Measurements from ENCODE around the gene PLA2G2C.

Gene PLA2G2C

GRCh38 chr1:20160034-20160433, 26.3 kb downstream of the PLA2G2C start:
- CTCF ChIA-PET: no interaction called here
- Histone ChIP-seq H3K9me3 (ENCODE audit: control extremely low read depth in 1 of 5, control insufficient read depth in 4 of 5, insufficient read depth in 2 of 5, low read depth in 1 of 5, low read length in 4 of 5) (peaks cover 2 to 59% (median 39%) of the 10 kb centered on the region in 5 experiments), H3K27ac (ENCODE audit: insufficient read depth in 1 of 2, low read depth in 1 of 2, low read length in 2 of 2, poor library complexity in 1 of 2, severe bottlenecking in 2 of 2) (no peak overlapping the region), H3K27me3 (replicated peaks in 2 of 5; ENCODE audit: control insufficient read depth in 4 of 5, insufficient read depth in 5 of 5, low read length in 4 of 5) (peaks cover 0 to 4% (median 0%) of the 10 kb centered on the region in 5 experiments), H3K4me1 (ENCODE audit: control extremely low read depth in 1 of 4, control insufficient read depth in 4 of 4, insufficient read depth in 4 of 4, low read length in 3 of 4) (no peaks in the 10 kb centered on the region), H3K36me3 (ENCODE audit: control insufficient read depth in 4 of 4, insufficient read depth in 4 of 4, low read length in 3 of 4) (no peaks in the 10 kb centered on the region), H3K4me3 (ENCODE audit: control insufficient read depth in 1 of 7, extremely low read depth in 1 of 7, insufficient read depth in 4 of 7, low read depth in 2 of 7, low read length in 6 of 7) (no peak overlapping the region)
- peak in 2 of 3 donors; percentile 37 to 44 for DNase-seq
- POLR2A ChIA-PET: no interaction called here
- WGBS (ENCODE audit: insufficient coverage): no CpG with 5 or more reads among the region's 1 CpG

GRCh38 chr1:20158358-20159070, 27.8 kb downstream of the PLA2G2C start:
- Histone ChIP-seq H3K27me3 (replicated peaks in 2 of 5; ENCODE audit: control insufficient read depth in 4 of 5, insufficient read depth in 5 of 5, low read length in 4 of 5) (peaks cover 0 to 3% (median 0%) of the 10 kb centered on the region in 5 experiments), H3K4me3 (ENCODE audit: control insufficient read depth in 1 of 7, extremely low read depth in 1 of 7, insufficient read depth in 4 of 7, low read depth in 2 of 7, low read length in 6 of 7) (no peak overlapping the region), H3K9me3 (ENCODE audit: control extremely low read depth in 1 of 5, control insufficient read depth in 4 of 5, insufficient read depth in 2 of 5, low read depth in 1 of 5, low read length in 4 of 5) (peaks cover 2 to 50% (median 34%) of the 10 kb centered on the region in 5 experiments), H3K27ac (ENCODE audit: insufficient read depth in 1 of 2, low read depth in 1 of 2, low read length in 2 of 2, poor library complexity in 1 of 2, severe bottlenecking in 2 of 2) (no peak overlapping the region), H3K36me3 (ENCODE audit: control insufficient read depth in 4 of 4, insufficient read depth in 4 of 4, low read length in 3 of 4) (no peaks in the 10 kb centered on the region), H3K4me1 (ENCODE audit: control extremely low read depth in 1 of 4, control insufficient read depth in 4 of 4, insufficient read depth in 4 of 4, low read length in 3 of 4) (peaks cover 0 to 8% (median 0%) of the 10 kb centered on the region in 4 experiments)
- DNase-seq: no peak
- ChIA-PET POLR2A (no interaction called here), CTCF (interaction anchor here (1.0 kb wide), 2 partner anchors 10 to 57 kb away, joined by 3 read pairs; no protein-coding TSS in a partner anchor)
- WGBS (ENCODE audit: insufficient coverage): 95% methylated on average over 3 of the region's 7 CpGs

GRCh38 chr1:20154301-20154831, 32.0 kb downstream of the PLA2G2C start:
- Histone ChIP-seq H3K4me1 (ENCODE audit: control extremely low read depth in 1 of 4, control insufficient read depth in 4 of 4, insufficient read depth in 4 of 4, low read length in 3 of 4) (peaks cover 0 to 24% (median 13%) of the 10 kb centered on the region in 4 experiments), H3K36me3 (ENCODE audit: control insufficient read depth in 4 of 4, insufficient read depth in 4 of 4, low read length in 3 of 4) (no peaks in the 10 kb centered on the region), H3K9me3 (ENCODE audit: control extremely low read depth in 1 of 5, control insufficient read depth in 4 of 5, insufficient read depth in 2 of 5, low read depth in 1 of 5, low read length in 4 of 5) (peaks cover 0 to 20% (median 10%) of the 10 kb centered on the region in 5 experiments), H3K27ac (ENCODE audit: insufficient read depth in 1 of 2, low read depth in 1 of 2, low read length in 2 of 2, poor library complexity in 1 of 2, severe bottlenecking in 2 of 2) (no peak overlapping the region), H3K27me3 (replicated peaks in 2 of 5; ENCODE audit: control insufficient read depth in 4 of 5, insufficient read depth in 5 of 5, low read length in 4 of 5) (peaks cover 0 to 7% (median 0%) of the 10 kb centered on the region in 5 experiments), H3K4me3 (ENCODE audit: control insufficient read depth in 1 of 7, extremely low read depth in 1 of 7, insufficient read depth in 4 of 7, low read depth in 2 of 7, low read length in 6 of 7) (no peak overlapping the region)
- 93% methylated on average over 15 of the region's 18 CpGs for WGBS (ENCODE audit: insufficient coverage)
- CTCF ChIA-PET: interaction anchor here (0.7 to 2.7 kb wide), 5 partner anchors 9 to 235 kb away, joined by 3 to 9 read pairs (median 8); no protein-coding TSS in a partner anchor
- no peak for DNase-seq
- POLR2A ChIA-PET: no interaction called here

GRCh38 chr1:20153000-20153418, 33.3 kb downstream of the PLA2G2C start:
- Histone ChIP-seq H3K27me3 (replicated peaks in 2 of 5; ENCODE audit: control insufficient read depth in 4 of 5, insufficient read depth in 5 of 5, low read length in 4 of 5) (peaks cover 0 to 7% (median 0%) of the 10 kb centered on the region in 5 experiments), H3K4me1 (ENCODE audit: control extremely low read depth in 1 of 4, control insufficient read depth in 4 of 4, insufficient read depth in 4 of 4, low read length in 3 of 4) (peaks cover 0 to 24% (median 13%) of the 10 kb centered on the region in 4 experiments), H3K27ac (ENCODE audit: insufficient read depth in 1 of 2, low read depth in 1 of 2, low read length in 2 of 2, poor library complexity in 1 of 2, severe bottlenecking in 2 of 2) (no peak overlapping the region), H3K4me3 (ENCODE audit: control insufficient read depth in 1 of 7, extremely low read depth in 1 of 7, insufficient read depth in 4 of 7, low read depth in 2 of 7, low read length in 6 of 7) (no peak overlapping the region), H3K9me3 (ENCODE audit: control extremely low read depth in 1 of 5, control insufficient read depth in 4 of 5, insufficient read depth in 2 of 5, low read depth in 1 of 5, low read length in 4 of 5) (peaks cover 0 to 7% (median 3%) of the 10 kb centered on the region in 5 experiments), H3K36me3 (ENCODE audit: control insufficient read depth in 4 of 4, insufficient read depth in 4 of 4, low read length in 3 of 4) (no peaks in the 10 kb centered on the region)
- WGBS (ENCODE audit: insufficient coverage): 51% methylated on average over 6 of the region's 6 CpGs
- DNase-seq: peak in 2 of 3 donors; percentile 55 to 72
- ChIA-PET POLR2A (interaction anchor here (1.1 kb wide), 1 partner anchor 232 kb away, joined by 4 read pairs; no protein-coding TSS in a partner anchor), CTCF (interaction anchor here (0.6 to 2.7 kb wide), 10 partner anchors 9 to 341 kb away, joined by 3 to 11 read pairs (median 6); no protein-coding TSS in a partner anchor)

GRCh38 chr1:20152599-20152930, 33.8 kb downstream of the PLA2G2C start:
- DNase-seq: no peak
- CTCF ChIA-PET: interaction anchor here (0.6 to 2.7 kb wide), 13 partner anchors 9 to 342 kb away, joined by 3 to 11 read pairs (median 4); no protein-coding TSS in a partner anchor
- 50% methylated on average over 2 of the region's 7 CpGs for WGBS (ENCODE audit: insufficient coverage)
- POLR2A ChIA-PET: interaction anchor here (1.1 kb wide), 1 partner anchor 232 kb away, joined by 4 read pairs; no protein-coding TSS in a partner anchor
- Histone ChIP-seq H3K36me3 (ENCODE audit: control insufficient read depth in 4 of 4, insufficient read depth in 4 of 4, low read length in 3 of 4) (no peaks in the 10 kb centered on the region), H3K4me1 (ENCODE audit: control extremely low read depth in 1 of 4, control insufficient read depth in 4 of 4, insufficient read depth in 4 of 4, low read length in 3 of 4) (peaks cover 0 to 24% (median 13%) of the 10 kb centered on the region in 4 experiments), H3K4me3 (ENCODE audit: control insufficient read depth in 1 of 7, extremely low read depth in 1 of 7, insufficient read depth in 4 of 7, low read depth in 2 of 7, low read length in 6 of 7) (peak overlapping the region in 1 of 7 experiments; percentile 57), H3K27ac (ENCODE audit: insufficient read depth in 1 of 2, low read depth in 1 of 2, low read length in 2 of 2, poor library complexity in 1 of 2, severe bottlenecking in 2 of 2) (no peak overlapping the region), H3K9me3 (ENCODE audit: control extremely low read depth in 1 of 5, control insufficient read depth in 4 of 5, insufficient read depth in 2 of 5, low read depth in 1 of 5, low read length in 4 of 5) (peaks cover 0 to 5% (median 0%) of the 10 kb centered on the region in 5 experiments), H3K27me3 (replicated peaks in 2 of 5; ENCODE audit: control insufficient read depth in 4 of 5, insufficient read depth in 5 of 5, low read length in 4 of 5) (peaks cover 0 to 7% (median 0%) of the 10 kb centered on the region in 5 experiments)

- POLR2A ChIA-PET: interaction anchor here (1.1 kb wide), 1 partner anchor 231 kb away, joined by 4 read pairs; no protein-coding TSS in a partner anchor
- CTCF ChIA-PET: interaction anchor here (0.7 to 2.4 kb wide), 13 partner anchors 8 to 342 kb away, joined by 3 to 10 read pairs (median 3); no protein-coding TSS in a partner anchor
- WGBS (ENCODE audit: insufficient coverage): 3% methylated on average over 24 of the region's 29 CpGs
Measured at GRCh38 chr1:20151906-20152598, 34.3 kb downstream of the PLA2G2C start.

More at GRCh38 chr1:20151906-20152598, 34.3 kb downstream of the PLA2G2C start:
- Histone ChIP-seq H3K27me3 (replicated peaks in 2 of 5; ENCODE audit: control insufficient read depth in 4 of 5, insufficient read depth in 5 of 5, low read length in 4 of 5) (peaks cover 0 to 7% (median 0%) of the 10 kb centered on the region in 5 experiments), H3K4me1 (ENCODE audit: control extremely low read depth in 1 of 4, control insufficient read depth in 4 of 4, insufficient read depth in 4 of 4, low read length in 3 of 4) (peaks cover 0 to 24% (median 13%) of the 10 kb centered on the region in 4 experiments), H3K27ac (ENCODE audit: insufficient read depth in 1 of 2, low read depth in 1 of 2, low read length in 2 of 2, poor library complexity in 1 of 2, severe bottlenecking in 2 of 2) (no peak overlapping the region), H3K36me3 (ENCODE audit: control insufficient read depth in 4 of 4, insufficient read depth in 4 of 4, low read length in 3 of 4) (no peaks in the 10 kb centered on the region), H3K4me3 (ENCODE audit: control insufficient read depth in 1 of 7, extremely low read depth in 1 of 7, insufficient read depth in 4 of 7, low read depth in 2 of 7, low read length in 6 of 7) (peak overlapping the region in 5 of 7 experiments; percentile 25 to 75 (median 57)), H3K9me3 (ENCODE audit: control extremely low read depth in 1 of 5, control insufficient read depth in 4 of 5, insufficient read depth in 2 of 5, low read depth in 1 of 5, low read length in 4 of 5) (peaks cover 0 to under 1% (median 0%) of the 10 kb centered on the region in 5 experiments)
- peak; percentile 60 to 71 (median 69) for DNase-seq

Data from common myeloid progenitor, CD34-positive (primary cell).